H1 (cell line): Measurements from ENCODE around the gene NEBL. TPM values are rescaled to one million over a fixed set of nuclear protein-coding genes. Genes with fewer than 3 reads are reported as not detected.

Source experiments
- CTCF ChIA-PET: fragments of 300-600 bp; sonication (Branson Sonifier 250); formaldehyde crosslinking; loops from one replicate; lab custom pipeline; 2021; ENCODE audit not compliant: partially characterized antibody; lab: Charles Lee
- POLR2A ChIA-PET: fragments of 300-600 bp; sonication (Branson Sonifier 250); formaldehyde crosslinking; loops from one replicate; lab custom pipeline; 2021; ENCODE audit warnings: inconsistent platforms; ENCODE audit not compliant: partially characterized antibody; lab: Charles Lee
- DNase-seq, 2 experiments: peaks; one replicate each; pipeline versions ENCODE4 v3.0.0 to v3.0.0-alpha.2; 2010 to 2022; ENCODE audit warnings: low spot score in 2 of 2, low read depth in 1 of 2, mixed read lengths in 1 of 2
- FAIRE-seq: peaks from 2 replicates; lab custom pipeline; 2011; peaks lifted over from hg19 to GRCh38; lab: Jason Lieb, UNC
- H2AFZ ChIP-seq: 2 replicates; pipeline ENCODE4 v1.8.1; 2012; ENCODE audit warnings: low read length, inconsistent platforms
- H2AK5ac ChIP-seq: 2 replicates; pipeline ENCODE4 v1.6.1; 2013; ENCODE audit warnings: low read depth, low read length
- H2BK120ac ChIP-seq: replicated peaks from 2 replicates; pipeline ENCODE3; 2013; ENCODE audit warnings: low read depth, low read length, inconsistent platforms
- H2BK12ac ChIP-seq: 2 replicates; pipeline ENCODE4 v1.6.1; 2013; ENCODE audit warnings: low read depth, low read length
- H2BK15ac ChIP-seq: 2 replicates; pipeline ENCODE4 v1.6.1; 2013; ENCODE audit warnings: low read length
- H2BK20ac ChIP-seq: 2 replicates; pipeline ENCODE4 v1.6.1; 2013; ENCODE audit warnings: low read length
- H2BK5ac ChIP-seq: 2 replicates; pipeline ENCODE4 v1.6.1; 2013; ENCODE audit warnings: low read depth, low read length
- H3K14ac ChIP-seq: 2 replicates; pipeline ENCODE4 v1.6.1; 2013; ENCODE audit warnings: inconsistent platforms; ENCODE audit not compliant: insufficient read length
- H3K18ac ChIP-seq: 2 replicates; pipeline ENCODE4 v1.6.1; 2013; ENCODE audit warnings: low read length; ENCODE audit errors: extremely low read depth
- H3K23ac ChIP-seq: 2 replicates; pipeline ENCODE4 v1.6.1; 2013; ENCODE audit warnings: inconsistent platforms; ENCODE audit not compliant: insufficient read length
- H3K23me2 ChIP-seq: 2 replicates; pipeline ENCODE4 v1.6.1; 2013; ENCODE audit warnings: low read depth, low read length
- H3K27ac ChIP-seq: 2 replicates; pipeline ENCODE4 v1.6.1; 2011; ENCODE audit warnings: low read depth, low read length, inconsistent platforms
- H3K27me3 ChIP-seq, 4 experiments: replicated peaks in 1 of 4; 1 replicate in 1 of 4; 2 replicates in 3 of 4; pipeline versions ENCODE4 v1.6.1 to v1.8.1; 2011 to 2013; ENCODE audit warnings: low read length in 3 of 4, mild to moderate bottlenecking in 3 of 4, inconsistent platforms in 2 of 4, mixed read lengths in 2 of 4, moderate library complexity in 1 of 4; ENCODE audit not compliant: control insufficient read depth in 3 of 4, insufficient read depth in 3 of 4; ENCODE audit errors: extremely low read depth in 1 of 4
- H3K36me3 ChIP-seq, 4 experiments: 2 replicates each; pipeline versions ENCODE4 v1.6.1 to v1.8.1; 2011 to 2013; ENCODE audit warnings: mild to moderate bottlenecking in 4 of 4, low read length in 3 of 4, moderate library complexity in 2 of 4, control low read depth in 1 of 4, inconsistent platforms in 1 of 4; ENCODE audit not compliant: insufficient read depth in 4 of 4, control insufficient read depth in 2 of 4
- H3K4ac ChIP-seq: replicated peaks from 2 replicates; pipeline ENCODE3; 2013; ENCODE audit warnings: low read length, low read depth, mixed read lengths, inconsistent platforms; ENCODE audit not compliant: insufficient read length
- H3K4me1 ChIP-seq, 4 experiments: replicated peaks in 1 of 4; 1 replicate in 1 of 4; 2 replicates in 3 of 4; pipeline versions ENCODE4 v1.6.1 to v1.8.1; 2011 to 2013; ENCODE audit warnings: low read length in 3 of 4, inconsistent platforms in 2 of 4, mixed read lengths in 1 of 4; ENCODE audit not compliant: insufficient read depth in 4 of 4, control insufficient read depth in 3 of 4
- H3K4me2 ChIP-seq, 2 experiments: 2 replicates each; pipeline versions ENCODE4 v1.6.1 to v1.8.1; 2011 to 2013; ENCODE audit warnings: low read depth in 2 of 2, low read length in 2 of 2, control low read depth in 1 of 2, inconsistent platforms in 1 of 2, mild to moderate bottlenecking in 1 of 2; ENCODE audit not compliant: insufficient read depth in 1 of 2
- H3K4me3 ChIP-seq, 4 experiments: fragments of 200-600, 300-600 bp in 1 of 4; sonication (generic), shearing (Covaris generic), sonication (Bioruptor Twin) in 1 of 4; 2 replicates each; pipeline versions ENCODE4 v1.5.1 to v1.8.1; 2011 to 2016; ENCODE audit warnings: low read length in 4 of 4, low read depth in 3 of 4, control low read depth in 2 of 4, inconsistent platforms in 2 of 4, mild to moderate bottlenecking in 2 of 4, mixed read lengths in 1 of 4, moderate library complexity in 1 of 4; ENCODE audit not compliant: insufficient read depth in 2 of 4; ENCODE audit errors: extremely low read depth in 1 of 4
- H3K56ac ChIP-seq: replicated peaks from 2 replicates; pipeline ENCODE3; 2013; ENCODE audit warnings: low read depth, mild to moderate bottlenecking, mixed read lengths, low read length, inconsistent platforms; ENCODE audit not compliant: insufficient read length
- H3K79me1 ChIP-seq: 2 replicates; pipeline ENCODE4 v1.6.1; 2013; ENCODE audit warnings: low read depth, low read length, control low read depth
- H3K79me2 ChIP-seq, 2 experiments: 2 replicates each; pipeline versions ENCODE4 v1.6.1 to v1.8.1; 2012 to 2013; ENCODE audit warnings: low read length in 2 of 2, mild to moderate bottlenecking in 2 of 2, inconsistent platforms in 1 of 2; ENCODE audit not compliant: insufficient read depth in 2 of 2, control insufficient read depth in 1 of 2
- H3K9ac ChIP-seq, 4 experiments: replicated peaks in 1 of 4; 1 replicate in 1 of 4; 2 replicates in 3 of 4; pipeline versions ENCODE4 v1.6.1 to v1.8.1; 2011 to 2013; ENCODE audit warnings: low read depth in 3 of 4, low read length in 3 of 4, control low read depth in 2 of 4, mild to moderate bottlenecking in 2 of 4, moderate library complexity in 2 of 4, inconsistent platforms in 1 of 4; ENCODE audit errors: extremely low read depth in 1 of 4
- H3K9me3 ChIP-seq, 2 experiments: 2 replicates each; pipeline versions ENCODE4 v1.6.1 to v1.8.1; 2012 to 2013; ENCODE audit warnings: mild to moderate bottlenecking in 2 of 2, moderate library complexity in 2 of 2, control low read depth in 1 of 2, inconsistent platforms in 1 of 2, low read depth in 1 of 2, low read length in 1 of 2, mixed read lengths in 1 of 2; ENCODE audit not compliant: insufficient read depth in 2 of 2
- H4K20me1 ChIP-seq, 2 experiments: replicated peaks in 1 of 2; 2 replicates each; pipeline versions ENCODE3 to v1.8.1; 2011 to 2013; ENCODE audit warnings: inconsistent platforms in 2 of 2, low read length in 2 of 2, mild to moderate bottlenecking in 1 of 2; ENCODE audit not compliant: insufficient read depth in 2 of 2, control insufficient read depth in 1 of 2
- H4K5ac ChIP-seq: 2 replicates; pipeline ENCODE4 v1.6.1; 2013; ENCODE audit warnings: low read length, low read depth, mixed read lengths, inconsistent platforms; ENCODE audit not compliant: insufficient read length
- H4K8ac ChIP-seq: 2 replicates; pipeline ENCODE4 v1.8.0; 2013; ENCODE audit warnings: mild to moderate bottlenecking, moderate library complexity, low read length, inconsistent platforms; ENCODE audit not compliant: insufficient read depth; ENCODE audit errors: extremely low read depth
- H4K91ac ChIP-seq: replicated peaks from 2 replicates; pipeline ENCODE3; 2013; ENCODE audit warnings: low read length, mixed read lengths, inconsistent platforms; ENCODE audit not compliant: insufficient read length
- BACH1 ChIP-seq: IDR thresholded peaks from 2 replicates; pipeline ENCODE4 v1.6.1; 2012; ENCODE audit warnings: low read length, improper control_type of control experiment
- BRCA1 ChIP-seq: IDR thresholded peaks from 2 replicates; pipeline ENCODE4 v1.6.1; 2012; ENCODE audit warnings: low read depth, low read length, improper control_type of control experiment
- RAD21 ChIP-seq, 2 experiments: IDR thresholded peaks in 1 of 2; conservative IDR thresholded peaks in 1 of 2; 2 replicates each; pipeline ENCODE4 v1.6.1; 2011; ENCODE audit warnings: low read depth in 2 of 2, low read length in 2 of 2, improper control_type of control experiment in 1 of 2, inconsistent platforms in 1 of 2, mild to moderate bottlenecking in 1 of 2, moderate library complexity in 1 of 2
- WGBS, 2 experiments: shearing (Covaris generic) in 1 of 2; methylation state at CpG; one replicate each; pipeline versions ENCODE4 v1.1.6 to v1.1.7; 2013 to 2015; ENCODE audit warnings: low lambda C conversion rate in 2 of 2, mixed read lengths in 2 of 2, inconsistent platforms in 1 of 2, low coverage in 1 of 2, missing lambda C conversion rate in 1 of 2; ENCODE audit not compliant: insufficient replicate concordance in 2 of 2, insufficient coverage in 1 of 2, insufficient read length in 1 of 2; ENCODE audit errors: extremely low coverage in 1 of 2, missing lambda C conversion rate in 1 of 2; 5-methylcytosine and 5-hydroxymethylcytosine counted together
- polyA plus RNA-seq, 7 experiments: library from polyadenylated mRNA; depleted of rRNA in 3 of 7; stranded (reverse) in 5 of 7; unstranded in 2 of 7; fragments of >200 nt in 5 of 7; fragments of 200-250 nt in 2 of 7; gene quantifications; 1 replicate in 5 of 7; 2 replicates in 1 of 7; 4 replicates in 1 of 7; pipeline versions ENCODE4 v1.2.1 to v1.2.3, GENCODE V29; 2011 to 2013; ENCODE audit warnings: missing spikeins in 2 of 7, mixed read lengths in 2 of 7
- total RNA-seq: library from RNA; stranded (reverse); fragmentation: NEBNext Ultra II Directional; extraction: Animal tissue kit (Norgen Biotek cat#: 25700); gene quantifications from 2 replicates; pipeline ENCODE4 v1.2.1, GENCODE V29; 2021

NEBL gene
- total and polyA plus RNA-seq, 2 of the 8 experiments (the other 6 are each of a cell fraction or from before 2014, with no cell fraction given), result 7.5 to 10.5 TPM

DNA sequence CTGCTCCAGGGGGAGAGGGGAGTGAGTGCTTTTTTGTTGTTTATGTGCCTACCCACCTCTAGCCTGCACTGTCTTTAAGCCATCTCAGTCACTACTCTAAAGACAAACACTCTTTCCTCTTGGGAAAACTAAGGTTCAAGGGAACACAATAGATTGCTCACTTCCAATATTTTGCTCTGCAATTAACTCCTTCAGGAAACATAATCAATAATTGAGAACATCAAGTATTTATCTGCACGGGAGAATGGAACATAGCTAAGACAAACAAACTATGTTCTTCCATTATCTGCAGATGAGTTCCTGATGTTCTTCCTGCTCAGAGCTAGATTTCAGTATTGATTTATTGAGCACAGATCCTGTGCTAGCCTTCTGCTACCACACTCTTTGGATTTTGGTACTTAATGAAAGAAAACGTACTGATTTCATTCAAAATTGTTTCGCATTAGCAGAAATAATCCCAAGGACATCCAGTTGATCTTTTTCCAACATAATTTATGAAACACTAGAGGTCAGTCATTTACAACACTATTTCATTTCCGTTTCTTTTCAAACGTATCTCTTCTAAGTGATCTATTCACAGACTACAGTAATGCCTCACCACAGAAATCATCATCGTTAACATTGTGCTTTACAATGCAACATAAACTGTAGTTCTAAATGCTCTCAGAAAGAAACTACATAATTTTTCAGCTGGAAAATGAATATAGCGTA lies 8.3 kb downstream of the NEBL start:
- Histone ChIP-seq H4K20me1 (no peaks in the 10 kb centered on the region), H2AK5ac (no peak overlapping the region), H3K9ac (no peak overlapping the region), H3K23ac (no peak overlapping the region), H4K91ac (no peak overlapping the region), H3K79me1 (no peaks in the 10 kb centered on the region), H3K4me2 (no peak overlapping the region), H4K8ac (no peak overlapping the region), H2BK120ac (no peak overlapping the region), H2BK12ac (no peak overlapping the region), H2BK15ac (no peak overlapping the region), H3K23me2 (no peaks in the 10 kb centered on the region), H3K56ac (no peak overlapping the region), H3K4me3 (no peak overlapping the region), H3K27me3 (no peaks in the 10 kb centered on the region), H2BK5ac (no peak overlapping the region), H2AFZ (no peak overlapping the region), H3K36me3 (no peaks in the 10 kb centered on the region), H3K4me1 (peaks cover 0 to 13% (median 6%) of the 10 kb centered on the region in 4 experiments; a peak in 6 of 7 replicates), H3K4ac (no peak overlapping the region), H3K9me3 (no peaks in the 10 kb centered on the region), H3K79me2 (no peaks in the 10 kb centered on the region), H4K5ac (no peak overlapping the region), H3K14ac (no peak overlapping the region), H2BK20ac (no peak overlapping the region), H3K27ac (no peak overlapping the region), H3K18ac (no peak overlapping the region)
- no peak for DNase-seq
- CTCF ChIA-PET, result interaction anchor here (0.6 to 1.3 kb wide), 4 partner anchors 9 to 378 kb away, joined by 3 to 4 read pairs (median 4); no protein-coding TSS in a partner anchor
- TF ChIP-seq RAD21 (IDR thresholded peaks at IDR 0.05 in 1 of 2, conservative IDR thresholded peaks at IDR 0.05 in 1 of 2; ENCODE audit: low read depth in 2 of 2, low read length in 2 of 2), result peak in 1 of 2 experiments; percentile 14; a peak in 2 of 4 replicates
- no peak for TF ChIP-seq BRCA1
- no peak for TF ChIP-seq BACH1
- POLR2A ChIA-PET, result no interaction called here
- 83% methylated on average over 7 of the region's 7 CpGs; no CpG with 5 or more reads in 1 of the 2 experiments for WGBS, 2 experiments
- peak; percentile 32 for FAIRE-seq
